Panc1 (cell line): ENCODE data around the gene GOLPH3. TPM values are rescaled to one million over a fixed set of nuclear protein-coding genes. Genes with fewer than 3 reads are reported as not detected.

Experiments
- ATAC-seq: fragments of 200-7000 bp; cut with Tn5 transposase; 2 replicates; pipeline ENCODE4 v1.9.1; 2020; ENCODE audit warnings: mild to moderate bottlenecking, moderate library complexity
- BruUV-seq: library from RNA; stranded (reverse); fragments of 400-500 nt; replicated peaks from 2 replicates; lab custom pipeline; 2021; lab: Mats Ljungman, UMichigan
- CTCF ChIA-PET: fragments of 300-600 bp; sonication (Branson Sonifier 250); formaldehyde crosslinking; loops from one replicate; lab custom pipeline; 2022; ENCODE audit warnings: antibody characterized with exemption; lab: Charles Lee
- POLR2A ChIA-PET: fragments of 300-600 bp; sonication (Branson Sonifier 250); formaldehyde crosslinking; loops from one replicate; lab custom pipeline; 2022; ENCODE audit warnings: antibody characterized with exemption; lab: Charles Lee
- DNase-seq: peaks from one replicate; pipeline ENCODE4 v3.0.0-alpha.2; 2010; ENCODE audit warnings: low read depth, low spot score
- H3K27ac ChIP-seq: 2 replicates; pipeline ENCODE4 v1.5.1; 2011; ENCODE audit warnings: mild to moderate bottlenecking, low read length, inconsistent platforms
- H3K27me3 ChIP-seq: fragments of 200-500 bp; sonication (Bioruptor generic); 2 replicates; pipeline ENCODE4 v1.6.0; 2014; ENCODE audit warnings: low read length, inconsistent platforms; ENCODE audit not compliant: control insufficient read depth, insufficient read depth
- H3K36me3 ChIP-seq: fragments of 200-500 bp; sonication (Bioruptor generic); 2 replicates; pipeline ENCODE4 v1.5.1; 2014; ENCODE audit warnings: inconsistent platforms, mild to moderate bottlenecking, low read length, moderate library complexity; ENCODE audit not compliant: control insufficient read depth, insufficient read depth
- H3K4me1 ChIP-seq: 2 replicates; pipeline ENCODE4 v1.5.1; 2011; ENCODE audit warnings: inconsistent platforms, mild to moderate bottlenecking, low read length, moderate library complexity; ENCODE audit not compliant: control insufficient read depth, insufficient read depth
- H3K4me3 ChIP-seq, 2 experiments: 2 replicates each; pipeline ENCODE4 v1.5.1; 2011 to 2012; ENCODE audit warnings: low read depth in 2 of 2, low read length in 2 of 2, mild to moderate bottlenecking in 2 of 2, inconsistent platforms in 1 of 2, moderate library complexity in 1 of 2
- H3K9me3 ChIP-seq: fragments of 200-500 bp; sonication (Bioruptor generic); 2 replicates; pipeline ENCODE4 v1.5.1; 2014; ENCODE audit warnings: low read depth, mild to moderate bottlenecking, inconsistent platforms, low read length, moderate library complexity; ENCODE audit not compliant: control insufficient read depth, insufficient read depth
- CTCF ChIP-seq: fragments of 450-650 bp; IDR thresholded peaks from 2 replicates; pipeline ENCODE4 v1.5.1; 2017; ENCODE audit warnings: mild to moderate bottlenecking
- POLR2AphosphoS5 ChIP-seq: IDR thresholded peaks from 2 replicates; pipeline ENCODE4 v1.6.1; 2012; ENCODE audit warnings: mild to moderate bottlenecking, low read depth, low read length, moderate library complexity
- SIN3A ChIP-seq: IDR thresholded peaks from 2 replicates; pipeline ENCODE4 v1.6.1; 2012; ENCODE audit warnings: low read depth, mild to moderate bottlenecking, low read length, moderate library complexity, borderline replicate concordance; ENCODE audit not compliant: insufficient read depth
- TCF7L2 ChIP-seq: IDR thresholded peaks from 2 replicates; pipeline ENCODE4 v1.6.1; 2011; ENCODE audit warnings: mild to moderate bottlenecking, low read depth, low read length, inconsistent platforms
- in situ Hi-C: cut with HindIII; loops from 2 replicates; pipeline ENCODE4 v1.10.0; 2016; ENCODE audit warnings: low sequenced_read_pairs, low pct_unique_long_range_greater_than_20kb
- intact Hi-C: fragments of 100-400 bp; cut with micrococcal nuclease; formaldehyde crosslinking; loops from one replicate; pipeline ENCODE4 v1.10.0; 2022; ENCODE audit not compliant: unreplicated experiment
- total RNA-seq: library from RNA; stranded (reverse); gene quantifications from one replicate; pipeline ENCODE4 v1.2.1, GENCODE V29; 2021; ENCODE audit not compliant: unreplicated experiment
- TF ChIP-seq, protein P1 (sequence below), 2 experiments: IDR thresholded peaks; 2 replicates each; pipeline ENCODE4 v1.6.1; 2011 to 2012; ENCODE audit warnings: low read depth in 2 of 2, control low read depth in 1 of 2, low read length in 1 of 2, mild to moderate bottlenecking in 1 of 2, moderate library complexity in 1 of 2; ENCODE audit not compliant: insufficient read depth in 1 of 2

GOLPH3 gene
- total RNA-seq, 1 experiment from 2014 or later: 89.7 TPM

- CTCF ChIA-PET: no interaction called here
- Histone ChIP-seq H3K27ac (no peak overlapping the region), H3K4me1 (no peaks in the 10 kb centered on the region), H3K27me3 (no peaks in the 10 kb centered on the region), H3K36me3 (peaks cover 27% of the 10 kb centered on the region), H3K4me3 (no peak overlapping the region), H3K9me3 (no peaks in the 10 kb centered on the region)
- in situ Hi-C loops (no loop called here), intact Hi-C loops (no loop called here)
- TF ChIP-seq SIN3A: no peak
- TF ChIP-seq, protein P1, sequence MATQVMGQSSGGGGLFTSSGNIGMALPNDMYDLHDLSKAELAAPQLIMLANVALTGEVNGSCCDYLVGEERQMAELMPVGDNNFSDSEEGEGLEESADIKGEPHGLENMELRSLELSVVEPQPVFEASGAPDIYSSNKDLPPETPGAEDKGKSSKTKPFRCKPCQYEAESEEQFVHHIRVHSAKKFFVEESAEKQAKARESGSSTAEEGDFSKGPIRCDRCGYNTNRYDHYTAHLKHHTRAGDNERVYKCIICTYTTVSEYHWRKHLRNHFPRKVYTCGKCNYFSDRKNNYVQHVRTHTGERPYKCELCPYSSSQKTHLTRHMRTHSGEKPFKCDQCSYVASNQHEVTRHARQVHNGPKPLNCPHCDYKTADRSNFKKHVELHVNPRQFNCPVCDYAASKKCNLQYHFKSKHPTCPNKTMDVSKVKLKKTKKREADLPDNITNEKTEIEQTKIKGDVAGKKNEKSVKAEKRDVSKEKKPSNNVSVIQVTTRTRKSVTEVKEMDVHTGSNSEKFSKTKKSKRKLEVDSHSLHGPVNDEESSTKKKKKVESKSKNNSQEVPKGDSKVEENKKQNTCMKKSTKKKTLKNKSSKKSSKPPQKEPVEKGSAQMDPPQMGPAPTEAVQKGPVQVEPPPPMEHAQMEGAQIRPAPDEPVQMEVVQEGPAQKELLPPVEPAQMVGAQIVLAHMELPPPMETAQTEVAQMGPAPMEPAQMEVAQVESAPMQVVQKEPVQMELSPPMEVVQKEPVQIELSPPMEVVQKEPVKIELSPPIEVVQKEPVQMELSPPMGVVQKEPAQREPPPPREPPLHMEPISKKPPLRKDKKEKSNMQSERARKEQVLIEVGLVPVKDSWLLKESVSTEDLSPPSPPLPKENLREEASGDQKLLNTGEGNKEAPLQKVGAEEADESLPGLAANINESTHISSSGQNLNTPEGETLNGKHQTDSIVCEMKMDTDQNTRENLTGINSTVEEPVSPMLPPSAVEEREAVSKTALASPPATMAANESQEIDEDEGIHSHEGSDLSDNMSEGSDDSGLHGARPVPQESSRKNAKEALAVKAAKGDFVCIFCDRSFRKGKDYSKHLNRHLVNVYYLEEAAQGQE (IDR thresholded peaks at IDR 0.05; ENCODE audit: insufficient read depth in 1 of 2, low read depth in 2 of 2, low read length in 1 of 2): no peak
- TF ChIP-seq TCF7L2: no peak
- TF ChIP-seq CTCF: no peak
- no peak for TF ChIP-seq POLR2AphosphoS5
- ATAC-seq (no peak), DNase-seq (no peak)
- POLR2A ChIA-PET: no interaction called here
- BruUV-seq: no TSS peak
These were observed 66.0 kb downstream of the GOLPH3 start for GRCh38 chr5:32108167-32108566.

DNA sequence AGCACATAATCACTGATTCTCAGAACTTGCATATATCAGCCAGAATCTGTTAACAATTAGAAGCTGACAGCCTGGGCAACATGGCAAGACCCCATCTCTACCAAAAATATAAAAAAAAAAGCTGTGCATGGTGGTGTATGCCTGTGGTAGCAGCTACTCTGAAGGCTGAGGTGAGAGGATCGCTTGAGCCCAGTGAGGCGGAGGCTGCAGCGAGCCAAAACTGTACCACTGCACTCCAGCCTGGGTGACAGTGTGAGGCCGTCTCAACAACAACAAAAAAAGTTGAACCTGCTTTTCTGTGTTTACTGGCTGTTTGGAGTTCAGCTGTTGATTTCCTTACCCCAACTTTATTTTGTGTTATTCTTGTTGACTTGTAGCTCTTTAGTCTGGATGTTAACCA, 66.8 kb downstream of the GOLPH3 start:
- Histone ChIP-seq H3K4me1 (no peaks in the 10 kb centered on the region), H3K27ac (no peak overlapping the region), H3K4me3 (no peak overlapping the region), H3K36me3 (peaks cover 31% of the 10 kb centered on the region), H3K27me3 (no peaks in the 10 kb centered on the region), H3K9me3 (no peaks in the 10 kb centered on the region)
- ChIA-PET POLR2A (no interaction called here), CTCF (no interaction called here)
- DNase-seq (no peak), ATAC-seq (no peak)
- intact Hi-C loops (no loop called here), in situ Hi-C loops (no loop called here)
- no TSS peak for BruUV-seq
- no peak for TF ChIP-seq TCF7L2
- no peak for TF ChIP-seq POLR2AphosphoS5
- TF ChIP-seq SIN3A: no peak
- TF ChIP-seq CTCF: no peak
- TF ChIP-seq, protein P1 (IDR thresholded peaks at IDR 0.05; ENCODE audit: insufficient read depth in 1 of 2, low read depth in 2 of 2, low read length in 1 of 2): no peak
